Subcutaneous abdominal adipose tissue (tissue), 5 donors: ENCODE data around the gene EHF.
A peak's percentile ranks its signal among the peaks of the same experiment; 100 is the strongest.

ENCODE experiments used
- H3K27ac ChIP-seq: one replicate; pipeline ENCODE4 v1.7.0; 2013; ENCODE audit warnings: low read depth, mild to moderate bottlenecking, inconsistent platforms, low read length, moderate library complexity
- H3K27me3 ChIP-seq, 5 donors: one replicate each; pipeline ENCODE4 v1.7.0; 2013; ENCODE audit warnings: low read length in 5 of 5, inconsistent platforms in 1 of 5; ENCODE audit not compliant: control insufficient read depth in 5 of 5, insufficient read depth in 4 of 5
- H3K36me3 ChIP-seq, 5 donors: one replicate each; pipeline ENCODE4 v1.7.0; 2013; ENCODE audit warnings: low read length in 5 of 5; ENCODE audit not compliant: control insufficient read depth in 5 of 5, insufficient read depth in 5 of 5
- H3K4me1 ChIP-seq, 5 donors: one replicate each; pipeline ENCODE4 v1.7.0; 2013; ENCODE audit warnings: low read length in 5 of 5, mild to moderate bottlenecking in 3 of 5, moderate library complexity in 1 of 5; ENCODE audit not compliant: control insufficient read depth in 5 of 5, insufficient read depth in 5 of 5
- H3K4me3 ChIP-seq, 5 donors: one replicate each; pipeline ENCODE4 v1.7.0; 2013; ENCODE audit warnings: low read length in 5 of 5, low read depth in 1 of 5
- H3K9ac ChIP-seq, 5 donors: one replicate each; pipeline ENCODE4 v1.7.0; 2013; ENCODE audit warnings: low read length in 5 of 5, mild to moderate bottlenecking in 4 of 5, moderate library complexity in 3 of 5
- H3K9me3 ChIP-seq, 5 donors: one replicate each; pipeline ENCODE4 v1.7.0; 2013; ENCODE audit warnings: low read length in 5 of 5; ENCODE audit not compliant: control insufficient read depth in 5 of 5
- donor health status: healthy.
- donor health status: healthy.
- donor health status: healthy.
- donor health status: healthy.
- donor health status: healthy.

The EHF gene

GRCh38 chr11:34620820-34621792 lies at the start of gene EHF:
Gene EHF (plus strand): TSS chr11:34621093. CDS start chr11:34642631, 21,538 bp downstream.
- Histone ChIP-seq H3K36me3 (no peaks in the 10 kb centered on the region), H3K27me3 (no peaks in the 10 kb centered on the region), H3K4me1 (no peaks in the 10 kb centered on the region), H3K4me3 (no peak within 1 kb of the TSS), H3K9ac (no peak within 1 kb of the TSS), H3K9me3 (no peaks in the 10 kb centered on the region), H3K27ac (no peak within 1 kb of the TSS)

GRCh38 chr11:34573537-34573936 lies 47.4 kb upstream of the EHF start:
- Histone ChIP-seq H3K4me1 (no peaks in the 10 kb centered on the region), H3K4me3 (no peak overlapping the region), H3K9ac (no peak overlapping the region)

GRCh38 chr11:34575261-34575660 lies 45.6 kb upstream of the EHF start:
- no peaks in the 10 kb centered on the region for H3K4me1 ChIP-seq
- no peaks in the 10 kb centered on the region for H3K9me3 ChIP-seq
- no peak overlapping the region for H3K4me3 ChIP-seq
- H3K27me3 ChIP-seq = peaks cover 0 to 2% (median 0%) of the 10 kb centered on the region in 5 donors
- no peak overlapping the region for H3K27ac ChIP-seq
- no peaks in the 10 kb centered on the region for H3K36me3 ChIP-seq
- no peak overlapping the region for H3K9ac ChIP-seq

More at GRCh38 chr11:34573537-34573936, 47.4 kb upstream of the EHF start:
- Histone ChIP-seq H3K36me3 (no peaks in the 10 kb centered on the region), H3K9me3 (no peaks in the 10 kb centered on the region), H3K27me3 (peaks cover 0 to 2% (median 0%) of the 10 kb centered on the region in 5 donors), H3K27ac (no peak overlapping the region)

- Histone ChIP-seq H3K4me1 (no peaks in the 10 kb centered on the region), H3K9me3 (no peaks in the 10 kb centered on the region), H3K4me3 (no peak overlapping the region), H3K9ac (no peak overlapping the region), H3K27ac (no peak overlapping the region), H3K27me3 (peaks cover 0 to 2% (median 0%) of the 10 kb centered on the region in 5 donors), H3K36me3 (no peaks in the 10 kb centered on the region)
These were observed 45.2 kb upstream of the EHF start for GRCh38 chr11:34575671-34576070.

GRCh38 chr11:34576331-34576730 lies 44.6 kb upstream of the EHF start:
- Histone ChIP-seq H3K9me3 (no peaks in the 10 kb centered on the region), H3K27ac (no peak overlapping the region), H3K4me1 (no peaks in the 10 kb centered on the region), H3K36me3 (no peaks in the 10 kb centered on the region), H3K27me3 (peaks cover 0 to 2% (median 0%) of the 10 kb centered on the region in 5 donors), H3K9ac (no peak overlapping the region), H3K4me3 (no peak overlapping the region)

GRCh38 chr11:34583818-34584217 lies 37.1 kb upstream of the EHF start:
- Histone ChIP-seq H3K36me3 (no peaks in the 10 kb centered on the region), H3K9me3 (no peaks in the 10 kb centered on the region), H3K9ac (no peak overlapping the region), H3K4me1 (peaks cover 0 to 19% (median 14%) of the 10 kb centered on the region in 5 donors), H3K4me3 (no peak overlapping the region), H3K27ac (no peak overlapping the region), H3K27me3 (no peaks in the 10 kb centered on the region)

GRCh38 chr11:34585304-34585734 lies 35.6 kb upstream of the EHF start:
- Histone ChIP-seq H3K27ac (no peak overlapping the region), H3K36me3 (no peaks in the 10 kb centered on the region), H3K4me1 (peaks cover 0 to 19% (median 14%) of the 10 kb centered on the region in 5 donors), H3K9me3 (no peaks in the 10 kb centered on the region), H3K4me3 (no peak overlapping the region), H3K27me3 (no peaks in the 10 kb centered on the region), H3K9ac (peak overlapping the region in 1 of 5 donors; percentile 18)

GRCh38 chr11:34585735-34586487 lies 35.0 kb upstream of the EHF start:
- no peaks in the 10 kb centered on the region for H3K27me3 ChIP-seq
- no peaks in the 10 kb centered on the region for H3K9me3 ChIP-seq
- H3K4me1 ChIP-seq = peaks cover 0 to 19% (median 14%) of the 10 kb centered on the region in 5 donors
- H3K36me3 ChIP-seq = no peaks in the 10 kb centered on the region
- H3K4me3 ChIP-seq = peak overlapping the region in 4 of 5 donors; percentile 23 to 55 (median 43)
- H3K27ac ChIP-seq = no peak overlapping the region
- H3K9ac ChIP-seq = no peak overlapping the region

- H3K4me3 ChIP-seq = peak overlapping the region in 4 of 5 donors; percentile 23 to 55 (median 43)
- no peak overlapping the region for H3K27ac ChIP-seq
These were observed 34.2 kb upstream of the EHF start for GRCh38 chr11:34586488-34587281.

More at GRCh38 chr11:34586488-34587281, 34.2 kb upstream of the EHF start:
- no peak overlapping the region for H3K9ac ChIP-seq
- H3K27me3 ChIP-seq = no peaks in the 10 kb centered on the region
- no peaks in the 10 kb centered on the region for H3K36me3 ChIP-seq
- no peaks in the 10 kb centered on the region for H3K9me3 ChIP-seq
- H3K4me1 ChIP-seq = peaks cover 0 to 19% (median 14%) of the 10 kb centered on the region in 5 donors
